ENCODE measurements around the gene FIP1L1. TPM values are rescaled to one million over a fixed set of nuclear protein-coding genes. Genes with fewer than 3 reads are reported as not detected.
"Not testable (repeated sequence)": the region's sequence is repeated elsewhere in the genome, so short reads cannot be mapped to it uniquely, and the experiment has no call there.

Gene FIP1L1
- total RNA-seq, 4 donors from 2014 or later: 31.9 to 44.4 (median 39.6) TPM

- Histone ChIP-seq H3K4me3 (no peak overlapping the region), H3K27ac (replicated peaks in 1 of 4) (no peak overlapping the region), H3K27me3 (no peaks in the 10 kb centered on the region), H3K4me1 (no peaks in the 10 kb centered on the region), H3K9me3 (peaks cover 0 to 14% (median 9%) of the 10 kb centered on the region in 4 donors), H3K36me3 (peaks cover 6 to 23% (median 15%) of the 10 kb centered on the region in 4 donors)
- intact Hi-C loops (cut with DNase I): no loop called here
- no peak for DNase-seq (ENCODE audit: extremely low spot score)
- TF ChIP-seq POLR2A (IDR thresholded peaks at IDR 0.05; ENCODE audit: low read depth): no peak
These were observed 88.5 kb downstream of the FIP1L1 start for GRCh38 chr4:53465891-53466290.

- H3K4me1 ChIP-seq; H3K27me3 ChIP-seq; H3K4me3 ChIP-seq; DNase-seq (ENCODE audit: extremely low spot score); H3K27ac ChIP-seq (replicated peaks in 1 of 4); intact Hi-C loops (cut with DNase I): not testable (repeated sequence)
- Histone ChIP-seq H3K36me3 (peaks cover 4 to 16% (median 12%) of the 10 kb centered on the region in 4 donors), H3K9me3 (peaks cover 0 to 14% (median 9%) of the 10 kb centered on the region in 4 donors)
- WGBS: 93% methylated on average over 6 of the region's 6 CpGs
These were observed 89.1 kb downstream of the FIP1L1 start for GRCh38 chr4:53466576-53466975.

DNA sequence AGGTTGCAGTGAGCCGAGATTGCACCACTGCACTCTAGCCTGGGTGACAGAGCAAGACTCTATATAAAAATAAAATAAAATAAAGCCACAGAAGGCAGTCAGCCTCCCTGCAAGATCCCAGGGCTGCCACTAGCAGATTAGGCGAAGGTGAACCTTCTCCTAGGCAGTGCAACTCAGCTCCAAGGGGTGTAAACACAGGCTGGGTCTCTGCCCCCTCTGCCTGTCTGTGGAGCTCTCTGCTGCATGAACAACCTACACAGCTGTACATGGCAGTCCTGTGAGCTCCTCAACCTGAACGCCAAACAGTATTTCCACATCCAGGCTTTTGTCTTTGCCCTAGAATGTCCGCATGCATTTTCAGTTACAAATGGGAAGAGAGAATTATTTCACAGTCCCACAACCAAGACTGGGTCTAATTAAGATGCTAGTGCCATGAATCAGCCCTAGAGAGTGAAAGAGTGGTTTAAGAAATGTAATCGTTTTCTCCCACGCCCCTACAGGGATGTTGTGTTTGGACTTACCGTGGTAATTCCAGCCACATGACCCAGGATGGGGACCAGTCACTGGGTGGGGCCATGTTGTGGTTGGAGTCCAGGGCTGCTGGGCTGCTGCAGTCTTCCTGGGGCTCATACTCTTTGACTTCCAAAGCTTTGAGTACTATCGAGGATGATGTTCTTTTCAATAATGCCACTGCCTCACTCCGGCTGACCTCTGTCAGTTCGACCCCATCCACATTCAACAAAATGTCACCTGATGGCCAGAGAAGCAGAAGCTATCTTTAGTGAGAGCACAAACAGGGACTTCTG, 99.0 kb downstream of the FIP1L1 start:
- Histone ChIP-seq H3K9me3 (no peaks in the 10 kb centered on the region), H3K36me3 (peaks cover 0 to 17% (median 0%) of the 10 kb centered on the region in 4 donors), H3K27me3 (no peaks in the 10 kb centered on the region), H3K27ac (replicated peaks in 1 of 4) (no peak overlapping the region), H3K4me3 (no peak overlapping the region), H3K4me1 (no peaks in the 10 kb centered on the region)
- no peak for TF ChIP-seq POLR2AphosphoS5 (IDR thresholded peaks at IDR 0.05)
- TF ChIP-seq CTCF (IDR thresholded peaks at IDR 0.05): no peak
- TF ChIP-seq POLR2A (IDR thresholded peaks at IDR 0.05; ENCODE audit: low read depth): no peak
- no peak for TF ChIP-seq EP300 (IDR thresholded peaks at IDR 0.05)
- intact Hi-C loops (cut with DNase I): no loop called here
- 62% methylated on average over 10 of the region's 10 CpGs for WGBS
- no peak for DNase-seq (ENCODE audit: extremely low spot score)

DNA sequence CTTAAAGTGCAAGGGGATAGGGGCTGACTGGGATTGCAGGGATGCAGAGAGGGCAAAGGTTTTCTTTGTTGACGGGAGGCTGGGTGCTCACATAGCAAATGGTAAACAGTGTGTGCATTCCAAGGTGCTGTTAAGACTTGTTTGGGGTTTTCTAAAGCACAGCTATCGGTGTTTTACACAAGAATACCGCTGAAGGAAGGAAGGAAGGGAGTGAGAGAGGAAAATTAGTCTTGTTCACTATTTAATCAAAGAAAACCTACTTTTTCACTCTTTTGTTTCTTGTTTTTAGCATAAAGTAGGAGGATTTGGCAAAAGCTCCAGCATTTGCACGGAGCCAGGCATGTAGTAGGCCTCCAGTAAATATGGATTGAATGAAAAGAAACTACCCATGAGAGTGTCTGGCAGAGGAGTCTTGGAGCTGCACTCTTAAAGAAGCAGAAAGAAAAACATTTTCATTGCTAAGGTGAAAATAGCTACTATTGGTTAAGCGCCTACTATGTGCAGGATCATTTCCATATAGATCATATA, 99.7 kb downstream of the FIP1L1 start:
- no peaks in the 10 kb centered on the region for H3K27me3 ChIP-seq
- H3K4me1 ChIP-seq: no peaks in the 10 kb centered on the region
- no peak overlapping the region for H3K4me3 ChIP-seq
- H3K36me3 ChIP-seq: peaks cover 0 to 20% (median 0%) of the 10 kb centered on the region in 4 donors
- no peak for DNase-seq (ENCODE audit: extremely low spot score)
- no peak overlapping the region for H3K27ac ChIP-seq (replicated peaks in 1 of 4)
- no peaks in the 10 kb centered on the region for H3K9me3 ChIP-seq
- no peak for TF ChIP-seq POLR2A (IDR thresholded peaks at IDR 0.05; ENCODE audit: low read depth)
- no peak for TF ChIP-seq CTCF (IDR thresholded peaks at IDR 0.05)
- TF ChIP-seq POLR2AphosphoS5 (IDR thresholded peaks at IDR 0.05): no peak
- no peak for TF ChIP-seq EP300 (IDR thresholded peaks at IDR 0.05)
- intact Hi-C loops (cut with DNase I): no loop called here
- WGBS: 75% methylated on average over 5 of the region's 5 CpGs

DNA sequence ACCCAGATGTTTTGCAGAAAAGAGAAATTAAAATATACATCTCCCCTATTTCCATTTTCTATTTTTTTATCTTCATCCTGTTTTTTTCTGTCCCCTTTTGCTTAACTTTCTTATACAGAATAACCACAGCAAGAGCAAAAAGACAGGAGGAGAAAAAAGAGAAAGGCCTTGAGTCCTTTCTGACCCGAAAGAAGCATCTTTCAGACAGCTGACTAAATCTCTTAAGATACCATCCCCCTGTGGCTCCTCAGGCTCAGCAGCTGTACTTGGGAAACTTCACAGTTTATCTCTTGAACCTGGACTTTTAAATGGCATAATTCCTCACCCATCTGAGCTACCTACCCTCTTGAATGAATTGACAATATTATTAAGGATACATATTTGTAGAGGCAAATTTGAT, 100.2 kb downstream of the FIP1L1 start:
- no peaks in the 10 kb centered on the region for H3K4me1 ChIP-seq
- intact Hi-C loops (cut with DNase I): no loop called here

More for the DNA sequence above, 100.2 kb downstream of the FIP1L1 start:
- H3K27ac ChIP-seq (replicated peaks in 1 of 4): no peak overlapping the region
- peaks cover 0 to 20% (median 0%) of the 10 kb centered on the region in 4 donors for H3K36me3 ChIP-seq
- TF ChIP-seq POLR2A (IDR thresholded peaks at IDR 0.05; ENCODE audit: low read depth): no peak
- TF ChIP-seq POLR2AphosphoS5 (IDR thresholded peaks at IDR 0.05): no peak
- no peak for TF ChIP-seq CTCF (IDR thresholded peaks at IDR 0.05)
- no peak for TF ChIP-seq EP300 (IDR thresholded peaks at IDR 0.05)
- no peaks in the 10 kb centered on the region for H3K27me3 ChIP-seq
- 79% methylated on average over 1 of the region's 1 CpG for WGBS
- H3K9me3 ChIP-seq: no peaks in the 10 kb centered on the region
- DNase-seq (ENCODE audit: extremely low spot score): no peak
- no peak overlapping the region for H3K4me3 ChIP-seq

Measured in esophagus muscularis mucosa (tissue), 4 donors.